ENCODE data around the gene VTI1A. TPM values are rescaled to one million over a fixed set of nuclear protein-coding genes. Genes with fewer than 3 reads are reported as not detected.

VTI1A gene
- total RNA-seq, 6 experiments from 2014 or later, result 23.6 to 27.9 (median 24.9) TPM

DNA sequence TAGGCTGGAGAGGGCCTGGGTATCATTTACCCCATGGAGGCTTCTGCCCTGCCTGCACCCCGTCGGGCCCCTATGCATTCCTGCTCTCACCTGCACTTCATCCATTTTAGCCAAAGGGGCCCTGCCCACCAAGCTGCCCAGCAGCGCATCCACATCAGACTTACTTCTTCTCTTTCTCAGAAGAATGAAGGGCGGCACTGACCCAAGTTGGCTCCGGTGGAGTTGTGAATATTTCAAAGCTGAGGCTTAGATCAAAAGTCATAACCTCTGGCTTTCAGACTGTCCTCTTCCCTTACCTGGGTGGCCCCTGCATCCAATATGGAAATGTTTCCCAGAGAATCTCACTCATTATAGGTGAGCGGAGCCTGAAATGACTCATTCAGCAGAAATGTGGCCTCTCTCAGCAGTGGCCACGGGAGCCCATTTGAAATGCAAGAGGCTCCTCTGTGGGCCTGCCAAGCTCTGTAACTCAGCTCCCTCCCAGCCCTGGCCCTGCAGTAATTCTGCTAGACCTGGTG is 385.4 kb downstream of the VTI1A start:
- Mint-ChIP-seq H3K27me3 (ENCODE audit: insufficient read depth) (peaks cover 7% of the 10 kb centered on the region), H3K4me3 (no peak overlapping the region), H3K27ac (no peak overlapping the region)

DNA sequence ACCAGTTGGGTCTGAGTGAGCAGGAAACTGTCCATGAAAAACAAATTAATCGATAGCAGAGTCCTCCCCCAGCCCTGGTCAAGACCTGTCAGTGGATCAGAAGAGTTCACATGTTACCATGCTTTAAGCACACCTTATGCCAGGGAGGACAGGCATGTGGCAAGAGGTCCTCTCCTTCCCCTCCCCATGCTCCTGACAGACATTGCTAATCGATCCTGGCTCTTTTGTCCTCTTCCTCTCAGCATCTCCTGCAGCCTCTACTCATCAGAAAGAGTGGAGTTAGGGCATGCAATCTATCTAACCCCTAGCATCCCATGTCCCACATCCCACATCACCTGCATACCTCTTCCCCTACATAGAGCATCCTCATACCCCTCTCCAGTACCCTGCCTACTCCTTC is 385.9 kb downstream of the VTI1A start:
- H3K27ac Mint-ChIP-seq, result no peak overlapping the region
- no peaks in the 10 kb centered on the region for H3K9me3 Mint-ChIP-seq
- H3K4me3 Mint-ChIP-seq, result no peak overlapping the region
- TF ChIP-seq, protein P1, sequence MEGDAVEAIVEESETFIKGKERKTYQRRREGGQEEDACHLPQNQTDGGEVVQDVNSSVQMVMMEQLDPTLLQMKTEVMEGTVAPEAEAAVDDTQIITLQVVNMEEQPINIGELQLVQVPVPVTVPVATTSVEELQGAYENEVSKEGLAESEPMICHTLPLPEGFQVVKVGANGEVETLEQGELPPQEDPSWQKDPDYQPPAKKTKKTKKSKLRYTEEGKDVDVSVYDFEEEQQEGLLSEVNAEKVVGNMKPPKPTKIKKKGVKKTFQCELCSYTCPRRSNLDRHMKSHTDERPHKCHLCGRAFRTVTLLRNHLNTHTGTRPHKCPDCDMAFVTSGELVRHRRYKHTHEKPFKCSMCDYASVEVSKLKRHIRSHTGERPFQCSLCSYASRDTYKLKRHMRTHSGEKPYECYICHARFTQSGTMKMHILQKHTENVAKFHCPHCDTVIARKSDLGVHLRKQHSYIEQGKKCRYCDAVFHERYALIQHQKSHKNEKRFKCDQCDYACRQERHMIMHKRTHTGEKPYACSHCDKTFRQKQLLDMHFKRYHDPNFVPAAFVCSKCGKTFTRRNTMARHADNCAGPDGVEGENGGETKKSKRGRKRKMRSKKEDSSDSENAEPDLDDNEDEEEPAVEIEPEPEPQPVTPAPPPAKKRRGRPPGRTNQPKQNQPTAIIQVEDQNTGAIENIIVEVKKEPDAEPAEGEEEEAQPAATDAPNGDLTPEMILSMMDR (IDR thresholded peaks at IDR 0.05), result no peak
- H3K36me3 Mint-ChIP-seq (ENCODE audit: low read depth), result no peaks in the 10 kb centered on the region
- H3K4me1 Mint-ChIP-seq (ENCODE audit: low read depth), result peaks cover 11% of the 10 kb centered on the region
- H3K27me3 Mint-ChIP-seq (ENCODE audit: insufficient read depth), result peaks cover 8% of the 10 kb centered on the region
- DNase-seq, result no peak

More for the DNA sequence above, 385.4 kb downstream of the VTI1A start:
- Mint-ChIP-seq H3K9me3 (no peaks in the 10 kb centered on the region), H3K4me1 (ENCODE audit: low read depth) (peaks cover 17% of the 10 kb centered on the region), H3K36me3 (ENCODE audit: low read depth) (no peaks in the 10 kb centered on the region)
- TF ChIP-seq, protein P1 (IDR thresholded peaks at IDR 0.05), result no peak
- no peak for DNase-seq

DNA sequence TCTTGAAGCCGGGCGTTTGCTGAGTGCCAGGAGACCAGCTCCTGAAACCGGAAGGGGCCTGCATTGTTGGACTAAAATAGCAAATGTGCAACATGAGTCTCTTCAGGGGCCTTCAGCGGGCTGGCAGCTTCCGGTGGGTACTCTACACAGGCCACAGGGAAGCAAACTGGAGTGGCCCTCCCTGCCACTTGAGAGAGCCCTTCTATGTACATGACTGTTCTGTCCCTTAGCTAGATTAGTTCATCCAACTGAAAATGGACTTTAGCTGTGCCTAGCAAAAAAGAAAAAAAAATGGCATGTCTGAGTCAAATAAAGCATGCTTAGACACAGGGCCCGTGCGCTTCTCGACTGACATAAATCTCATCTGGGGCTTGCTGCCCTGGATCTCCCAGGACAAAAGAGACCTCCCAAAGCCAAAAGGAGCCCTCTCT is 387.8 kb downstream of the VTI1A start:
- TF ChIP-seq, protein P1 (IDR thresholded peaks at IDR 0.05), result no peak
- Mint-ChIP-seq H3K9me3 (no peaks in the 10 kb centered on the region), H3K4me3 (no peak overlapping the region), H3K36me3 (ENCODE audit: low read depth) (no peaks in the 10 kb centered on the region), H3K27ac (no peak overlapping the region), H3K27me3 (ENCODE audit: insufficient read depth) (peaks cover 11% of the 10 kb centered on the region), H3K4me1 (ENCODE audit: low read depth) (peaks cover 9% of the 10 kb centered on the region; the same call in 1 of the 2 replicates)
- no peak for DNase-seq

DNA sequence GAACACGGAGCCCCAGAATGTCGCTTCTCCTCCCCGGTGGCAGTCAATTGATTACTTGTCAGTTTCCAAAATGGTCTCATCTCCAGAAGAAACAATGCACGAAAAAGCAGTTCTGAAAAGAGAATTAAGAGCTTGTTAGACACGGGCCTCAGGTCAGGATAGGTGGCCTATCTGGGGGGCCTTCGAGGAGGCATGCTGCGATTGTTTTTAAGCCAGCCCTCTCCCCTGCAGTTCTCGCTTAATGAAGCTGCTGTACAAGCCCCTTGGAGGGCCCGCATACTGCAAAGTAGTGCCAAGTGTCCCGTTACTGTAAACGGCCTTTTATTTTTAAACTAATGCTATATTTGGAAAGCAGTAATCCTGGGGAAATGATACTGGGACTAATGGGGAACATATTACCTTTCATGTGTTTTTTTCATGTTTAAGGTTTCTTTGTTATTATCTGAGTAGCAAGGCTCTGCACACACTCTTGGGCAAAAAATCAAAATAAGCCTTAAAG is 388.3 kb downstream of the VTI1A start:
- H3K4me1 Mint-ChIP-seq (ENCODE audit: low read depth), result peaks cover 9% of the 10 kb centered on the region; the same call in 1 of the 2 replicates

DNA sequence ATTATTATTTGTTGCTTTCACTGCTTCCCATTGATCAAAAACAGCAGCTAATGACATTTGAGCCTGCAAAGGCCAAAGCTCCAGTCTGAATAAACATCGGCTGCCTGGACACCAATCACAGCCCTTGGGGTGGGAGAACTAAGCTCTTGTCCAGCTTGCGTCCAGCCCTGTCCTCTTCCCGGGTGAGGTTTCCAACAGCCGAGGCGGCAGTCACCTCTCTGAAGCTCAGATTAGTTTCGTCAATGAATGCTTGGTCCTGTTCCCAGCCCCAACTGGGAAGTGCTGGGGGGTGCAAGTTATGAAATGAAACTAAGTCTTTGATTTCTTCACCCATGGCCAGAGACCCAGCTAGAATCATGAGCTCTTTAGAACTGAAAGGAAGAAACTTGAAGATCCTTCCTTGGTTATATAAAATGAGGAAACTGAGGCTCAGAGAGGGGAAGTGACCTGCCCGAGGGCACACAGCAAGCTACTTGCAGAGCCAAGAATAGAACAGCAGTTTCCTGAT is 389.0 kb downstream of the VTI1A start:
- Mint-ChIP-seq H3K4me3 (no peak overlapping the region), H3K36me3 (ENCODE audit: low read depth) (no peaks in the 10 kb centered on the region), H3K4me1 (ENCODE audit: low read depth) (peaks cover 9% of the 10 kb centered on the region; the same call in 1 of the 2 replicates), H3K27me3 (ENCODE audit: insufficient read depth) (peaks cover 11% of the 10 kb centered on the region), H3K9me3 (no peaks in the 10 kb centered on the region), H3K27ac (no peak overlapping the region)
- DNase-seq, result no peak
- TF ChIP-seq, protein P1 (IDR thresholded peaks at IDR 0.05), result no peak

More for the DNA sequence above, 388.3 kb downstream of the VTI1A start:
- Mint-ChIP-seq H3K27me3 (ENCODE audit: insufficient read depth) (peaks cover 11% of the 10 kb centered on the region), H3K9me3 (no peaks in the 10 kb centered on the region), H3K27ac (no peak overlapping the region), H3K4me3 (no peak overlapping the region), H3K36me3 (ENCODE audit: low read depth) (no peaks in the 10 kb centered on the region)
- DNase-seq, result no peak
- TF ChIP-seq, protein P1 (IDR thresholded peaks at IDR 0.05), result no peak
